HK-2 (cell line): ENCODE measurements around the gene ZBTB7A.

ENCODE experiments used
- DNase-seq: peaks from one replicate; pipeline ENCODE4 v3.0.0-alpha.2; 2018; ENCODE audit not compliant: unreplicated experiment

ZBTB7A gene

GRCh38 chr19:4068047-4068966 lies 1.6 kb upstream of the ZBTB7A start:
- no peak for DNase-seq

DNA sequence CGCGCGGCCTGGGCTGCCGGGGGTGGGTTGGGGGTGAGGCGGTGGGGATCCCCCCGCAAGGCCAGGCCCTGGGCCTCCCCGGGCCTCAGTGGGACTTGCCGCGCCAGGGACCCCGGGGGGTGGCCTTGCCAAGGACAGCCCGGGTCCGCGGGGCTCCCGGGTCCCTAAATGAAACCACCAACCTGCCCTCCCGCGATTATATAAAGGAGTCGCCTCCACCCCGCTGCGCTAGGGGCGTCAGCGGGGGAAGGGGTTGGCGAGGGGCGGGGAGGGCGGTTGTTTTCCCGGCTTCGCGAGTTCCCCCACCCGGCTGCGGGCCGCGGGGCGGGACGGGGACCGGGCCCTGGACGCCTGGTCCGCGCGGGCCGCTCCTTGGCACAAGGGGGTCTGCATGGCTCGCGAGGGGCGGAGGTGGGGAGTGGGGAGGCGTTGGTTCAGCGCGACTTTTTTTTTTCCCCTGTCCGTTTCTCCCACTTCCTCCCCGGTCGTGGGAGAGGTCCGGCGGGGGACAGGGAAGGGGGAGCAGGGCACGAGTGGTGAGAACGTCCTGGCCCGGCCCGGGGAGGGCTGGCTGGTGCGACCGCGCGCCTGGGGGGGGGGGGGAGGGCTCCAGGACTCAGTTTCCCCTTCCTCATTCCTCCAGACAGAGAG lies 822 bp upstream of the ZBTB7A start:
- DNase-seq, result no peak

- no peak for DNase-seq
Measured at GRCh38 chr19:4066176-4066606, 508 bp downstream of the ZBTB7A start.

DNA sequence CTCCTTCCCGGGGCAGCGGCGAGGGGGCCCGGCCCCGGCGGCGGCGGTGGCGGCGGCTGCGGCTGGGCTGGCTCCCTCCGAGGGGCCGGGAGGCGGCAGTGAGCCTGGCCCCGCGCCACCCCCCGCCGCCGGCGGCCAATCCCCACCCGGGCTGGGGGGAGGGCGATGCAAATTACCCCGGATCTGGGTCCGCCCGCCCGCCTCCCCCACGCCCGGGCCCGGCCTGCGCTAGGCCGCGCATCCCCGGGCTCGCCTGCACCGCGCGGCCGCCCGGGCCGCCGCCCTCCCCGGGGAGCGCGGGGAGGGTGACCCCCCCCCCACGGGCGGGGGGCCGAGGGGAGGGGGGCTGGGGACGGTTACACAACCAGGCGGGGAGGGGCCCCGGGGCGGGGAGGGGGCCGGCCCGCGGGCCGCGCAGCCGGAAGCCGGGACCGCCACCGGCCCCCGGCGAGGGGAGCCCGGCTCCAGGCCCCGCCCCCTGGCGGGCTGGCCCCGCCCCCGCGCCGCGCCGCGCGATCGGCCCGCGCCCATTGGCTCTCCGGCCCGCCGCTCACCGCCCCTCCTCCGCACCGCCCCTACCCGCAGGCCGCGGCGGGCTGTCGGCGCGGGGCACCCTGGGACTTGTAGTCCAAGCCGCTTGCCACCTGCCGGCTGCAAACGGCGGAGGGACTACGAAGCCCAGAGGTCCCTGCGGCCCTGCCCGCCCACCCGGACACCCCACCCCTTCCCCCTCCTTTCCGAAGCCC lies 1.1 kb downstream of the ZBTB7A start:
- DNase-seq, result peak; percentile 96

- DNase-seq, result peak; percentile 46
Measured at GRCh38 chr19:4064496-4065260, 2.0 kb downstream of the ZBTB7A start.

DNA sequence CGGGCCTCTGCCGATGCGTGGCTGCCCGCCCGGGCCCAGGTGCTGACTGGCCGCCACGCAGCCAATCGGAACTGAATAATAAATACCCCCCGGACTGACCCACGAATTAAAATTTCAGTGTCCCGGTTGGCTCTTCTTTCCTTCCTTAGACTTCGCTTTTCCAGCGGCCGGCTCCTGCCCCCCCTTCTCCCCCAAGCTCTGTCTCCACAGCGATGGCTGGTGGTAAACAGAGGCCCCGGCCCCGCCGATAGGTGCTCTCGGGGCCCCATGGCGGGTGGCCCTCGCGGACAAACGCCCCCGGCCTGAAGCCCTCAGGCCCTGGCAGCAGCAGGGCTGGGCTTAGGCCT lies 2.6 kb downstream of the ZBTB7A start:
- peak; percentile 41 for DNase-seq

GRCh38 chr19:4063369-4064148 lies 3.1 kb downstream of the ZBTB7A start:
- DNase-seq, result no peak

- no peak for DNase-seq
Measured at GRCh38 chr19:4062419-4063368, 4.0 kb downstream of the ZBTB7A start.

- no peak for DNase-seq
Measured at GRCh38 chr19:4061683-4062418, 4.8 kb downstream of the ZBTB7A start.

- DNase-seq, result no peak
Measured at GRCh38 chr19:4061178-4061682, 5.5 kb downstream of the ZBTB7A start.

GRCh38 chr19:4060621-4061177 lies 6.0 kb downstream of the ZBTB7A start:
- no peak for DNase-seq

GRCh38 chr19:4059891-4060620 lies 6.6 kb downstream of the ZBTB7A start:
- no peak for DNase-seq

DNA sequence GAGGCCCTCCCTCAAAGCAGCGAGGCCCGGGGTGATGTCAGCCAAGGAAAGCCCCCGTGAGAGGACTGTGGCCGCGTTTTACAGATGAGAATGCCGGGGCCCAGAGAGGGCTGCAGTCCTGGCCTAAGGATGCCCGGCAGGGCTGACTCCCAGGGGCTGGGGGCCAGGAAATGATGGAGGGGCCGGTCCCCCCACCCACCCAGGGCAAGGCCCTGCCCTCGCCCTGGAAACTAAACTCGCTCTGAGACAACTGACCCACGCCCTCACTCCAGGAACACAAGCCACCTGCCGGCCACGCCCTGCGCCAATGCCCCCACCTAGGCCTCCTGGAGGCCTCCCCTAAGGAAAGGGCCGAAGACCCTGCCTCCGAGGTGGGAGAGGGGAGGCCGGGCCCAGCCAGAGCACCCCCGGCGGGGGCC lies 7.2 kb downstream of the ZBTB7A start:
- DNase-seq, result no peak

- no peak for DNase-seq
Measured at GRCh38 chr19:4058693-4059452, 7.8 kb downstream of the ZBTB7A start.

GRCh38 chr19:4057931-4058692 lies 8.6 kb downstream of the ZBTB7A start:
- DNase-seq, result peak; percentile 89

- no peak for DNase-seq
Measured at GRCh38 chr19:4055209-4055552, 11.5 kb downstream of the ZBTB7A start.
